Measurements from ENCODE around the gene EFTUD2.
A peak's percentile ranks its signal among the peaks of the same experiment; 100 is the strongest.

EFTUD2 gene

DNA sequence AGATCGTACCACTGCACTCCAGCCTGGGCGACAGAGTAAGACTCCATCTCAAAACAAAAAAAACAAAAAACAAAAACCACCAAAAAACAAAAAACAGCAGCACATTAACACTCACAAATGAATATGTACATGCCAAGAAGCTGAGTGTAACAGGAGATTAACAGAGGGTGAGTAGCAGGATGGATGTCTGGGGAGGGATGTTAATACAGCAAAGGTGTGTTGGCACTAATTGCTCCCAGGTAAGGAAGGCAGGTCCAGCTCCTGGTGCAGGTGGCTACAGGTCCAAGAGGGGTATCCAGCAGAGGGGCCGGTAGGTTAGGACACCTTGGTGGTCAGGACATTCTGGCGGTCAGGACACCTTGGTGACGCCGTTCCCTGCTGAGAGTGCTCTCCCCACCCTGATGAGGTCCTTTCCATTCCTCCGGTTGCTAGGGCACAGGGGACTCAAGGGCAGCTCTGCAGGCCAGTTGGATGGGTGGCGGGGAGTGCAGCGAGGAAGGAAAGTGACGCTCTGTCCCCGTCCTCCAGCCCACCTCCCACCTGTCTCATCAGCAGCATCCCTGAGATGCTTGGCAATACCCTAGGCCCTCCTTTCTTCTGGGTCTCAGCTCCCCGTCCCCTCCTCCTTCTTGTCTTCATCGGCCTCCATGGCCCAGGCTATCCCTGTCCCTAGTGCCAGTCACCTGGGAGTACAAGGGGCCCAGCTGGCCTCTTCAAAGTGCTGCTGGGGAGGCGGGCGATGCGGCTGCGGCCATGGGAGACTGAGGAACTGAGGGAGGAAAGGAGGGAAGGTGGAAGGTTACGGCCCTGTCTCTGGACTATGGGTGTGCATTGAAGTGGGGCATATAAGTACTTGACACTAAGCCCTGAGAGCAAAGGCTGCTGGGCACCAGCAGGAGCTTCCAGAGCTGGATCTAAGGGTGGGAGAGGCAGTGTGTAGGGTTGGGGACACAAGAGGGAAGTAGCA is 26.8 kb upstream of the EFTUD2 start:
- DNase-seq (ENCODE audit: low spot score): no peak

DNA sequence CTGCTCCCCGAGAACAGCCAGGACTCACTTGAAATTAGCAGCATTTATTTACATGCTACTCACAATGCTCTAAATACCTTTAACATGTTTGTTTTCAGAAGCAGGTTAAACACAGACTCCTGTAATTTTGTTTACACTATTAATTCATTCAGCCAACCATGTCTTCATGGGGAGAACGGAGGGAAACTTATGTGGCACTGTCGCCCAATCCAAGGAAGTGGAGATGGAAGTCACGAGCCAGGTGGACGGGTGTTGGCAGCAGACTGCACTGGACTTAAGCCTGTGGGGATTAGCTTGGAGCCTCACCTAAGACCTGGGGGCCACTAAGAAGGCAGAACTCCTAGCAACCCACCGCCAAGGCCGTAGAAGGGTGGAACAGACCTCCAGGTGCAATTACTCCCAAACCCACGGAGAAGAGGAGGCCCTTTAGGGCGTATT is 24.9 kb upstream of the EFTUD2 start:
- no peak for DNase-seq (ENCODE audit: low spot score)

DNA sequence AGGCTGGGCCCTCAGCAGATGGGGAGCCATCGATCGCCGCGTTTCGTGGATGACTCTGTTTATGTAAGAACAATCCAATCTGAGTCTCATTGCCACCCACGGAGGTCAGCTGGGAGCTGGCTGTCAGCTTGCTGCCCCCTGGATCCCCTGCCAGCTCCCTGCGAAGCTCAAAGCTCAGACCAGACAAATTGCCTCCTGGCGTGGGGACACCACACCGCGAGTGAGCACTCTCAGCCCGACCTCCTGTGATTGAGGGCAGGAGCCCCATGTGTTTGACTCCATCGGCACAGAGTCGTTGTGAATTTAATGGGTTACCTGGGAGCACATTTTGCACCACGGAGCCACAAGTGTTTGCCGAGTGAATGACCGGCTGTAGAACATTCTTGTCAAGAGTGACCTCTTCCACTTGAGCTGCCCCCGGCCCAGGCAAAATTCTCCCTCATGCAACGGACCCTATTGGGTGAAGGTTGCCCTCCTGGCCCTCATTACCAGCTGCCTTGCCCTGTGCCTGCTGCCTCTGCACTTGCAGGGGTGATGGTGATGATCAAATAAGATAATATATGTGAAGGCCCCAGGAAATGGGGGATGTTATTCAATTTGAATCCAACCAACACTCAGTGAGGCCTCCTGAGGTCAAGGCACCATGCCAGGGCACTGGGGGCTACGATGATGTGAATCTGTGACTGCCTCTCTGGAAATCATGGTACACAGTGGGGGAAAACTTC is 23.7 kb upstream of the EFTUD2 start:
- DNase-seq (ENCODE audit: low spot score): no peak

DNA sequence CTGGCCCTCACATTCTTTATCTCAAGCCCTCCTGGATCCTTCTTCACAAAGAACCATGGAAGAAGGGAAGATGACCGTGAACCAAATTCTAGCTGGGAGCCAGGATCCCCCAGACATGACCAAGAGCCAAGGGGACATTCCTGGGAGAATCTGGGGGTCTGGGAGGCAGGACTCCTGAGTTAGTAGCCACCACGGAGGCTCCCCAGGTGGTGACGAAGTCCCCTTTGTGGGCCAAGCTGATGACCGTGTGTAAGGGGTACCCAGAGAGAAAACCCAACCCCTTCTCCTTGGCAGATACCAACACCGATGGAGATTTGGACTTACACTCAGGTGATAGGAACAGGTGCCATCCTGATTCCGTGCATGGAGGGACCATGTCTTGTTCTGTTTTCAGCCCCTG is 22.9 kb upstream of the EFTUD2 start:
- DNase-seq (ENCODE audit: low spot score): no peak

DNA sequence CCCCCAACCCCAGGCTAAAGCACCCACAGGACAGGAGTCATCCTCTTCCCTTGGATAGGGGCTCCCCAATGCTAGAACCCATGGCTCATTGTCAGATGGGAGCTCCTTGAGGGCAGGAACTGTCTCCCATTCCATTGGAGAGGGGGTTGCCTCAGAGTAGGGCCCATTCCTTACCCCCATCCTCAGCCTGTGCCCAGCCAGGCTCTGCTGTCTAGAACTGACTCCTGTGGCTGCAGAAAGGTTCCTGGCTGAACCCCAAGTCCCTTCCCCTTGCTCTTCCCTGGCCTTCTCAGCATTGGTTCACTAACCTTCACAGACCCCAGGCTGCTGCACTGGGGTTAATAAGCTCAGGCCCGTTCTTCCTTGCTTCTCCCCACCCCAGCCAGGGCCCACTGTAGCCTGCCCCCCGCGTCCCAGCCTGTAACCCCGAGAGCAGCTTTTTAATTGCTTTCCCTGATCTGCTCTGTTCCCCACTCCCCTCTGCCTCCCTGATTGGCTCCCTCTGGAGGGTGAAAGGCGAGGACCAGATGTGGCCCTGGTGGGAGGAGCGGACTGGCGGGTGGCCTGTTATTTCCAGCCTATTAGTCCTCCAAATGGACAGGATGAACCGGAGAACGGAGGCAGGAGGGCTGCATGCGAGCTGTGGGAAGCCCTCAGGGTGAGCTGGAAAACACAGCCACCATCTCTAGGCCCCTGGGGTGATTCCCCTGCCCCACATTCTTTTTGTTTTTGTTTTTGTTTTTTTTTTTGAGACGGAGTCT is 22.1 kb upstream of the EFTUD2 start:
- DNase-seq (ENCODE audit: low spot score): no peak

DNA sequence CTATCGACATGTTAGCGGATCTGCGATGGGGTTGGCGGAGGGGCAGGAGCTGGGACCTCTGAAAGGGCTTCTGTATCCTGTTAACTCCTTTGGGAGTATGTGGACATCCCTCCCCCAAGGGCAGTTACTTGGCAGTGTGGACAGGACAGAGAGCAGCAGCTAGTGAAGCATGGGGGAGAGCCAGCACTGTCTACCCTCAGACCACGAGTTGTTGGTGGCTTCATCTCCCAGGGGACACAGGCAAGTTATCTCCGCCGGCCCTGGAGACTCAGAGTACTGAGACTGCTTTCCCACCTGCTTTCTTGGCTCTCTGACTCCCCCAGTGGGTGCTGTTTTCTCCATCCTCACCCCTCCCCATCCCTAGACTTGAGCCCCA is 21.3 kb upstream of the EFTUD2 start:
- no peak for DNase-seq (ENCODE audit: low spot score)

DNA sequence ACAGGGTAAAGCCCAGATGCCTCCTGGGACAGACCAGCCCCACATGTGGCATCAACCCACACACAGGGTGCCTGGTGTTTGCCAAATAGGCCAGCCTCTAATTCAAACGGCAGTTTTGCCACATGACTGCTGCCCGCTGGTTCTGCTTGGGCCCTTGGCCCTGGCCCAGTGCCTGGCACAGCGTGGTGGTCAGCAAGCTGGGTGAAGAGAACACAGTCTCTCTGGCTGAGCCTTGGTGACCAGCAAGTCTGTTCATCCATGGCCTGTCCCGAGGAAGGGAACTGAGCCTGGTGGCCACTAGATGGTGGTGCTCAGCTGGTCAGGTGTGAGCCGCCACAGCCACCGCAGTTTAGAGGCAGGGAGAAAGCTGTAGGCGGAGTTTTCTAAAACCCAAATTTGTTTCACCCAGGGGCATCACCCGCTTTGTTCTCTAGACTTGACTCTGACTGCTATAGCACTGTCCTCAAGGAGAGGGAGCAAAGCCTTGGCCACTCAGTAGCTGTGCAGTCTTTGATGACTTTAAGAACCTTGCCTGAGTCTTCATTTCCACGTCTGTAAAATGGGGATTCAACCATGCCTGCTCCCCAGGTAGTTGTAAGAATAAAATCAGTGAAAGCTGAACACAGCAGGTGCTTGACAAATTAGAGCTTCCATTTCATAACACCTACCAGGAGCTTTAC is 20.8 kb upstream of the EFTUD2 start:
- peak; percentile 65 for DNase-seq (ENCODE audit: low spot score)

DNA sequence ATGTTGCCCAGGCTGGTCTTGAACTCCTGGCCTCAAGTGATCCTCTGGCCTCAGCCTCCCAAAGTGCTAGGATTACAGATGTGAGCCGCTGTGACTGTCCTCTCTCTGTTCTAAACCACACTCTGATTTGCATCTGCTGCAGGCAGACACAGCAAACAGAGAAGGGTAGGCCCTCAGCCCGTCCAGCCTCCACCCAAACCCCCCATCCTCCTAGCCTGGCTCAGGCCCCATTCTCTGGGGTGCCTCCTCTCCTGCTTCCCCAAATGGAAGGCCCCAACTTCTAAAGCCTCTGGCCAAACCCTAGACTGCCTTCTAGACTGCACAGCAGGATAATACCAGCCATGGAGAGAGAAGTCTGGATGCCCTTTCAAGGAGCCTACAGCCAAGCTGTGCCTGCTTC is 20.2 kb upstream of the EFTUD2 start:
- DNase-seq (ENCODE audit: low spot score): no peak

DNA sequence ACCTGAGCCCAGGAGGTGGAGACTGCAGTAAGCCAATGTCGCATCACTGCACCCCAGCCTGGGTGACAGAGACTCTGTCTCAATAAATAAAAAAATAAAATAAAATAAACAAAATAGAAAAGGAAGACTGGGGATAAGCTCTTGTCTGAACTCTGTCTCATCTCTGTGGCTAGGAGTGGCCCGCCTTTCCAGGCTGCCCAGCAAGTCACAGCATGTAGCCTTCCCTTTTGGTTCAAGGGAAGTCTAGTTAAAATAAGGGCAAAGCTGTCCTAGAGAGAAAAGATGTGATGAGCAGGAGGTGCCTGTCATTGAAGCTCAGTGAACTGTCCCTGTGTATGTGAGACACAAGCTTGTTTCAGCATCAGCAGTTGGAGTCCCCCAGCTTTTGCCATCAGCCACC is 18.8 kb upstream of the EFTUD2 start:
- DNase-seq (ENCODE audit: low spot score): no peak

DNA sequence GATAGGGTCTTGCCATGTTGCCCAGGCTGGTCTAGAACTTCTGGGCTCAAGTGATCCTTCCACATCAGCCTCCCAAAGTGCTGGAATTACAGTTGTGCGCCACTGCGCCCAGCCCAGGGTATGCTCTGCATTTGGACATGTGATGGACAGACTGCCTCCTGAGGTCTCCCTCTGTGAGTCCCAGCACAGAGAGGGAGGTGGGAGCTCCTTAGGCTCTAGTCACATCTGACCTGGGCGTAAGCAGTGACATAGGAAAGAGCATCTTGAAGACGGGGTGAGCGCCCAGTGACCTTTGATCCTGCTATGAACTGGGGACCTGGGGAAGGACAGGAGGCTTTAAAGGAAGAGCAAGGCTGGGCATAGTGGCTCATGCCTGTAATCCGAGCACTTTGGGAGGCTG is 18.2 kb upstream of the EFTUD2 start:
- DNase-seq (ENCODE audit: low spot score): no peak

DNA sequence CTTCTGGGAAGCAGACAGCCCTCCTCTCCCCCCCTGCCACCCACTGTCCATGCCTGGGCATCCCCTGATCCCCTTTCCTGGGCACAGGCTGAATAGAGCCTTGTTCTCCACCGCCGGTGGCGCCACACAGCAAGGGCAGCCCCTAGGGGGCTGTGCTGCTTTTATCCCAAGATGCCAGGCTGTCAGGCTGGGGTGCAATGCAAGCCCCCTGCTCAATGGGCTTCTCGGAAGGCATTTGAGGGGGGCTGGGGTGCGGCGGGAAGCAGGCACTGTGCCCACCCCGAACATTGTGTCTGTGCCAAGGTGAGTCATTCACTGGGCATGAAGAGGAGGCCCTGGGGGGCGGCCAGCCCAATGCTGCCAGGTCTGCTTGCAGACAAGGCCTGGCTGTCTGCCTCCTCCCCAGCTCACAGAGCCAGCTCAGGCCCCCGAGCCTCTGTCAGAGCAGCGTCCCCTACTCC is 17.6 kb upstream of the EFTUD2 start:
- no peak for DNase-seq (ENCODE audit: low spot score)

DNA sequence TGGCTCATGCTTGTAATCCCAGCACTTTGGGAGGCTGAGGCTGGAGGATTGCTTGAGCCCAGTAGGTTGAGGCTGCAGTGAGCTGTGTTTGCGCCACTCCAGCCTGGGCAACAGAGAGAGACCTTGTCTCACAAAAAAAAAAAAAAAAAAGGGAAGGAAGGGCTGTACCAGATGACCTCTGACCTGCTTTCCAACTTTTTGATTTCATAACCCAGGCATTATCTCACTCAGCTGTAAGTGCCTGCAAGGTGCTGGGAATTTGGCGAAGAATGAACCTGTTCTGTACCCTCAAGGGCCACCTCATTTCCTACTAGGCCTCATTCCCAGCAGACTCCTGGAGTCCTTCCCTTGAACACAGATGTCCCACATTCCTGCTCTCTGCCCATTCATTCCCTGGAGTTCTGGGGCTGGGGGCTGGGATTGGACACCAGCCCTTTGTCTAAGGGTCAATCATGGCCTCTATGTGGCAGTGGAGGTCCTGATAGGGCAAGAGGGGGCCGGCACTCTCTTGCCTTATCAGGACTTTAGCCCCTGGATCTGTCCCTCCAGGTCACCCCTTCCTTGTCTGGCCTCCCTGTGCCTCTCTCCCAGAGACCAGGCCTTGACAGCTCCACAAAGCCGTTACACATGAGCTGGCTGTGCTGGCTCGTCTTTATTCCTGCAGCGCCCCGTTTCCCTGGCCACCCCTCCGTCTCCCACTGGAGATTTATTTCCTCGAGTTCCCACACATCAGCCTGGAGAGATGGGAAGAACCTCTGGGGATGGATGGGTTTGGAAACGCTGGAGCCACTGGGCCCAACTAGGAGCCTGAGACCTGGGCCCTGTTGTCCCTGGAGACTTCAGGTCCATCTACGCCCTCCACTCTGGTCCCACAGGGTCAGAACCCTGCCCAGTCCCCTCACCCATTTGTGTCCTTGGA is 16.9 kb upstream of the EFTUD2 start:
- no peak for DNase-seq (ENCODE audit: low spot score)

DNA sequence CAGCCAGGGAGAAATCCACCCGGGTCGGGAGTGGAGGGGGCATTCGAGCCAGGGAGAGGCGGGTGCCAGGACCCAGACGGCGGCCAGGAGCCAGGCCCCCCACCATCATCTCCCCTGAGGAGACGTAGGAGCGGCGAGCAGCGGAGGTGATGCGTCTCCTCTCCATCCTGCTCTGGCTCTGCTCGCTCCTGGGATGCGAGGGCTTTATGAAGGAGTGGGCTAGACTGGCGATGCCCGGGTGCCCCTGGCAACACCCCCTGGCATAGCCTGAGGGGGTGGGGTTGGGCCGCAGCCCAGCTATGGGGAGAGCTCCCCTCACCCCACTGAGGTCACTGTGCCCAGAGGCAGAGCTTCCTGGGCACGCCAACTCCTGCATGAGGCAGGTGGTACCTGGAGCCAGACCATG is 16.1 kb upstream of the EFTUD2 start, which contains the start of gene GFAP:
Gene GFAP (minus strand): TSS at position 180 of the 406 bp plus-strand sequence. CDS start 14 bp downstream, at position 166.
- DNase-seq (ENCODE audit: low spot score): no peak

DNA sequence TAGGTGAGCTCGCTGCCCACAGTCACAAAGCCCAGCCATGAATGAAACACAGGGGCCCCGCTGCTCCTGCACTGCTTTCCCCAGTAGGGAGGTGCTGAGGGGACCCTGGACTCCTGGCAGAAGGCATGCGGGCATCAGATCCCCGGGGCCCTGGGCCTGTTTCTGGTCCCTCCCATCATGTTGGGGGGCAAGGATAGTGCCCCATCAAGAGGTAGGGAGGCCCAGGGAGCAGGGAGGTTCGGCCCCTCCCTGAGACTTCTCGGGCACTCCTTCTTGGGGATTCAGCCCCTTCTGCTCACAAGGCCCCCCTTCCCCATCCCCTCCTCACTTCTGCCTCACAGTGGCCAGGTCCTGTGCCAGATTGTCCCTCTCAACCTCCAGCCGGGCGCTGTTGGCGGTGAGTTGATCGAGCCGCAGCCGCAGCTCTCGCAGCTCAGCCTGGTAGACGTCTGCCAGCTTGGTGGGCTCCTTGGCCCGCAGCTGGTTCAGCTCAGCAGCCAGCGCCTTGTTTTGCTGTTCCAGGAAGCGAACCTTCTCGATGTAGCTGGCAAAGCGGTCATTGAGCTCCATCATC is 15.5 kb upstream of the EFTUD2 start:
- no peak for DNase-seq (ENCODE audit: low spot score)

DNA sequence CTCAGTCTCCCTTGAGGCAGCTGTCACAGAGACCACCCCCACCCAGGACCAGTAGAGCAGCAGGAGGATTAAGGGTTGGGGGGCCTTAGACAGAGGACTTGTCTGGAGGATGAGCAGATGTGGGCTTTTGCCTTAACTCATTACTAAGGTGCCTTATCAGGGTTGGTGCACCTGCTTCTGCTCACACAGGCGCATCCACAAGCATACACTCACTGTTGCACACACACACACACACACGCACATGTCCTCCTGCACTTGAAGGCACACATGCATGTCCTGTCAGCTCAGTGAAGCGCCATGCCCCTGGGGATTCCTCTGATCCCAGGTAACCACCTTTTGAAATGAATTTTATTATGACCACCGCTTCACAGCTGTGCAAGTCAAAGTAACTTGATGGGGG is 14.9 kb upstream of the EFTUD2 start:
- DNase-seq (ENCODE audit: low spot score): no peak

DNA sequence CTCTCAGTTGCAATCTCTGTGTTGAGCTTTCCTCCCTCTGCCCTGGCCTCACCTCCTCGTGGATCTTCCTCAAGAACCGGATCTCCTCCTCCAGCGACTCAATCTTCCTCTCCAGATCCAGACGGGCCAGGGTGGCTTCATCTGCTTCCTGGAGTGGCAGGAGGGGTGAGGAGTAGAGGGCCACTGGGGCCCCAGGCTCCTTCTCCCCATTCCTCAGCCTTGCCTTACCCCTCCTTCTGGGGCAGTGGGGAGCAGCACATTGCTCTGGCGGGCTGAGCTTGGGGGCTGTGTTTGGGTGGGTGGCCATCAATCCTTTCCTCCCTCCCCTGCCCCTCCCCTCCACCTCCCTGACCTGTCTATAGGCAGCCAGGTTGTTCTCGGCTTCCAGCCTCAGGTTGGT is 14.4 kb upstream of the EFTUD2 start:
- DNase-seq (ENCODE audit: low spot score): no peak

DNA sequence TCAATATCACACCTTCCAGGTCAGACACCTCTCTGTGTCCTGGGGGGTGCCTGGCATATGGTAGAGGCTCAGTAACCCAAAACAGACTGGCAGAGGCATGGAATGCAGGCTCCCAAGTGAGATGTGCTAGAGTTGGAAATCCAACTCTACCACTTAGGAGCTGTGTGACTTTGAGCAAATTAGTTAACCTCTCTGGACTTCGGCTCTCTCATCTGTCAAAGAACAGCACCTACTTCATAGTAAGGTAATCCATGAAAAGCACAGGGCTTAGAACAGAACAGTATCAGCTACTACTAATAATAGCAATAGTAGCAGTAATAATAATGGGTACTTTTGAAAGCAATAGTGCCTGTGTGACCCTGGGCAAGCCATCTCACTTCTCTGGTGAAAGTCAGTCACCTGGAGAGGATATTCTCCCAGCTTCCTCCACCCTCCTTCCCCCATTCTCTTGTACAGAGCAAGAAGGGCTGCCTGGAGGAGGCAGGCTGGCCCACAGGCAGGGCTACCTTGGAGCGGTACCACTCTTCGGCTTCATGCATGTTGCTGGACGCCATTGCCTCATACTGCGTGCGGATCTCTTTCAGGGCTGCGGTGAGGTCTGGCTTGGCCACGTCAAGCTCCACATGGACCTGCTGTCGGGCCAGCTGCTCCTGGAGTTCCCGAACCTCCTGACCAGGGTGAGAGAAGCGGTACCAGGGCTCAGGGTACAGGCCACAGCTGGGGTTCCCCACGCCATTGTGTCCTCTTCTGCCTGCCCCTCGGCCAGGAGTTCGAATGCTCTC is 13.7 kb upstream of the EFTUD2 start:
- DNase-seq (ENCODE audit: low spot score): no peak

DNA sequence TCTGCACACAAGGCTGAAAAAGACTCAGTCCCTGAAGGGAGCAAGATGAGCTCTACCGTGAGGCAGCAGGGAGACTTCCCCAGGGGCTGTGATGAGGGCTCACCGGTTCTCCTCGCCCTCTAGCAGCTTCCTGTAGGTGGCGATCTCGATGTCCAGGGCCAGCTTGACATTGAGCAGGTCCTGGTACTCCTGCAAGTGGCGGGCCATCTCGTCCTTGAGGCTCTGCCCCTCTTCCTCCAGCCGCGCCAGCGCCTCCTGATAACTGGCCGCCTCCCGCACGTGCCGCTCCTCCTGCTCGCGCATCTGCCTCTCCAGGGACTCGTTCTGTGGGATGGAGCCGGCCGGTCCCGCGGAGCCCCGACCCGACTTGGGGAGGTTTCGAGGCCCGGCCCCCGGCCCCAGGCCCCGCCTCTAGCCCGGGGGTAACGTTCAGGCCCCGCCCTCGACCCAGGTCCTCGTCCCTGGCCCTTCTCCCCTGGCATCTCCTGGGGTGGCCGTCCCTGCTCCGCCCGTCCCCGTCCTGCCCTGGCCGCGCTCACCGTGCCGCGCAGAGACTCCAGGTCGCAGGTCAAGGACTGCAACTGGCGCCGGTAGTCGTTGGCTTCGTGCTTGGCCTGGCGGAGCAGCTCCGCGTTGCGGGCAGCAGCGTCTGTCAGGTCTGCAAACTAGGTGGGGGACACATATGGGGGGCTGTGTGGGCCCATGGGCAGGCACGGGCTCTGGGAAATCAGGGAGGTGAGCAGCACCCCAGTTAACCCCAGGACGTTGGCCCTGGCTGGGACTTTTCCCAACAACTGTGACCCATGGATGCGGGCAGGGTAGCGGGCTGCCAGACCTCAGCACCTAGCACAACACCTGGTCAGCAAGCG is 12.1 kb upstream of the EFTUD2 start:
- DNase-seq (ENCODE audit: low spot score): peak; percentile 29

Data from kidney capillary endothelial cell (primary cell).